Prostate gland (tissue), 2 donors: ENCODE measurements around the gene DOCK4.

Source experiments
- POLR2A ChIP-seq: fragments of 450-650 bp; IDR thresholded peaks from one replicate; pipeline ENCODE4 v1.6.1; 2016; ENCODE audit warnings: antibody characterized with exemption, mild to moderate bottlenecking
- POLR2AphosphoS5 ChIP-seq: sonication (generic); formaldehyde crosslinking; IDR thresholded peaks from one replicate; pipeline ENCODE4 v1.6.1; 2017; ENCODE audit warnings: antibody characterized with exemption
- TF ChIP-seq, protein P1 (sequence below), 4 experiments: fragments of 200-600 bp in 2 of 4; fragments of 450-650 bp in 2 of 4; sonication (generic) in 2 of 4; IDR thresholded peaks; 1 replicate in 3 of 4; 2 replicates in 1 of 4; pipeline ENCODE4 v1.5.1; 2016 to 2019; ENCODE audit warnings: antibody characterized with exemption in 4 of 4, mild to moderate bottlenecking in 2 of 4, moderate library complexity in 2 of 4

DNA sequence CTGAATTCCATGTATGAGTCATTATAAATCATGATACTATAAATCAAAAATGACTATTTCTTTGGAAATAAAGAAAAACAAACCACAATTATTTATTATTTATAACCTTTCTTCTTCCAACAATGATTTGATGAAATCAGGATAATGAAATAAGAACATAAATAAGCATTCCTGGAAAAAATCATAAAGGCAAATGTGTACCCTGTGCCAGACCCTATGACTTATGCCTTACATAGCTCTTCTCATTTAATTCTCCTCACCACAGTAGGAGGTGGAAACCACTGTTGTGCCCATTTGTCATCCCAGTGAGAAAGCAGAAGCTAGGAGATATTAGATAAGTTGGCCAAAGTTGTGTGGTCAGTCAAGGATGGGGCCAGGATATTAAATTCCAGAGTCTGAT is 255.1 kb downstream of the DOCK4 start:
- TF ChIP-seq, protein P1, sequence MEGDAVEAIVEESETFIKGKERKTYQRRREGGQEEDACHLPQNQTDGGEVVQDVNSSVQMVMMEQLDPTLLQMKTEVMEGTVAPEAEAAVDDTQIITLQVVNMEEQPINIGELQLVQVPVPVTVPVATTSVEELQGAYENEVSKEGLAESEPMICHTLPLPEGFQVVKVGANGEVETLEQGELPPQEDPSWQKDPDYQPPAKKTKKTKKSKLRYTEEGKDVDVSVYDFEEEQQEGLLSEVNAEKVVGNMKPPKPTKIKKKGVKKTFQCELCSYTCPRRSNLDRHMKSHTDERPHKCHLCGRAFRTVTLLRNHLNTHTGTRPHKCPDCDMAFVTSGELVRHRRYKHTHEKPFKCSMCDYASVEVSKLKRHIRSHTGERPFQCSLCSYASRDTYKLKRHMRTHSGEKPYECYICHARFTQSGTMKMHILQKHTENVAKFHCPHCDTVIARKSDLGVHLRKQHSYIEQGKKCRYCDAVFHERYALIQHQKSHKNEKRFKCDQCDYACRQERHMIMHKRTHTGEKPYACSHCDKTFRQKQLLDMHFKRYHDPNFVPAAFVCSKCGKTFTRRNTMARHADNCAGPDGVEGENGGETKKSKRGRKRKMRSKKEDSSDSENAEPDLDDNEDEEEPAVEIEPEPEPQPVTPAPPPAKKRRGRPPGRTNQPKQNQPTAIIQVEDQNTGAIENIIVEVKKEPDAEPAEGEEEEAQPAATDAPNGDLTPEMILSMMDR (IDR thresholded peaks at IDR 0.05): no peak
- TF ChIP-seq POLR2A (no peak), POLR2AphosphoS5 (no peak)
